ENCODE results near the gene SMCR8. TPM values are rescaled to one million over a fixed set of nuclear protein-coding genes. Genes with fewer than 3 reads are reported as not detected.

Gene SMCR8
- total RNA-seq, 2 donors from 2014 or later: 20.7 to 22.2 TPM

DNA sequence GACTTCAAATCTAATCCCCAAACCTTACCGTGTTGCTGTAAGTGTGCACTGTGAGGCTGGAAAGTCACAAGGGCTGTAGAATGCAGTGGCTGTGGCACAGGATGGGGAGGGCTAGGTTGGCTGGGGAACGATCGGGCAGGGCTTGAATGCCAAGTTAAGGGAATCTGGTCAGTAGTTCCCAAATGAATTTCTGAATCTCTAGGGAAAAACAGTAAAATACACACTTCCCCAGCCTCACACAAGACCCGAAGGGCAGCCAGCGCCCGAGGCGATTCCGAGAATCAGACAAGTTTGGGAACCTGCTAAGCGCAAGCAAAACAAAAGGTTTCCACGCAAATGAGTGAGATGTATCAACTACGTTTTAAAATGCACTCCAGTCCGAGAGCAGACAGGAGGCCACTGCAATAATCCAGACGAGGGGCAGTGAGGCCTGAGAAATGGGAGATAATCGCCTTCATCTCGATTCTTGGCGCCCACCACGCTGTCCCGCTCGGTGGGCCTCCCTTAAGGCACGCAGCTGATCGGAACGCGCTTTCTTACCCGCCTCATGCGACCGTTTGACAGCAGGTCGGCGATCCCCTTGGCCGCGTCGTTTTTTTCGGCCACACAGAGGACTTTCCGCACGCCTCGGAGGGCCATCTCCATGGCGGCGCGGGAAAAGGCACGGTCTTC, 898 bp upstream of the SMCR8 start:
- peaks cover 51% of the 10 kb centered on the region for H3K36me3 ChIP-seq (ENCODE audit: control insufficient read depth, insufficient read depth, low read length)
- no peaks in the 10 kb centered on the region for H3K27me3 Mint-ChIP-seq (ENCODE audit: insufficient read depth)
- peak overlapping the region; percentile 97 for H3K9ac ChIP-seq (ENCODE audit: extremely low read depth, low read length, poor library complexity, severe bottlenecking)
- H3K4me3 Mint-ChIP-seq: peak overlapping the region; percentile 88
- 1% methylated on average over 36 to 39 of the region's 39 CpGs for WGBS, 2 experiments (ENCODE audit: insufficient coverage in 1 of 2, insufficient read length in 1 of 2)
- peak overlapping the region; percentile 96 for H3K4me3 ChIP-seq (ENCODE audit: low read length)
- peaks cover 46% of the 10 kb centered on the region for H3K36me3 Mint-ChIP-seq (ENCODE audit: low read depth)
- H3K9me3 ChIP-seq (ENCODE audit: control insufficient read depth, low read length): no peaks in the 10 kb centered on the region
- peak overlapping the region; percentile 98 for H3K27ac Mint-ChIP-seq
- peak overlapping the region; percentile 89 for H3K27ac ChIP-seq (ENCODE audit: low read depth, low read length)
- no peaks in the 10 kb centered on the region for H3K27me3 ChIP-seq (ENCODE audit: control insufficient read depth, insufficient read depth, low read length, poor library complexity, severe bottlenecking)
- peaks cover 43% of the 10 kb centered on the region for H3K4me1 Mint-ChIP-seq
- H3K4me1 ChIP-seq (ENCODE audit: control insufficient read depth, insufficient read depth, low read length): peaks cover 17% of the 10 kb centered on the region
- DNase-seq: no peak
- no peak for TF ChIP-seq CTCF (conservative IDR thresholded peaks at IDR 0.05)
- H3K9me3 Mint-ChIP-seq: no peaks in the 10 kb centered on the region

DNA sequence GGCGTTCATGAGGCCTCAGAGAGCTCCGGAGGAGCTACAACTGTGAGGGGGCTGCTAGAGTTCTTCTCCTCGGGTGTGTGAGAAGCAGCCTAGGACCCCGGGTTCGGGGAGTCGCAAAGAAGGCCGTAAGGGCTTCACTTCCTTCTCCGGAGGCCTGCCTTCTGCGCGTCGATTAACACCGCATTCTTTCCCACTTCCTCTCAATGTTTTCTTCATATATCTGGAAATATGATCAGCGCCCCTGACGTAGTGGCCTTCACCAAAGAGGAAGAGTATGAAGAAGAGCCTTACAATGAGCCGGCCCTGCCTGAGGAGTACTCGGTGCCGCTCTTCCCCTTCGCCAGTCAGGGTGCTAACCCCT, 449 bp downstream of the SMCR8 start:
- peak overlapping the region; percentile 89 for H3K27ac ChIP-seq (ENCODE audit: low read depth, low read length)
- H3K4me3 ChIP-seq (ENCODE audit: low read length): peak overlapping the region; percentile 96
- WGBS, 2 experiments (ENCODE audit: insufficient coverage in 1 of 2, insufficient read length in 1 of 2): 4 to 14% methylated on average over 10 to 18 of the region's 18 CpGs
- no peaks in the 10 kb centered on the region for H3K27me3 ChIP-seq (ENCODE audit: control insufficient read depth, insufficient read depth, low read length, poor library complexity, severe bottlenecking)
- no peaks in the 10 kb centered on the region for H3K9me3 Mint-ChIP-seq
- H3K36me3 Mint-ChIP-seq (ENCODE audit: low read depth): peaks cover 41% of the 10 kb centered on the region
- DNase-seq: no peak
- peak overlapping the region; percentile 97 for H3K9ac ChIP-seq (ENCODE audit: extremely low read depth, low read length, poor library complexity, severe bottlenecking)
- no peaks in the 10 kb centered on the region for H3K9me3 ChIP-seq (ENCODE audit: control insufficient read depth, low read length)
- peak overlapping the region; percentile 98 for H3K27ac Mint-ChIP-seq
- H3K4me1 ChIP-seq (ENCODE audit: control insufficient read depth, insufficient read depth, low read length): peaks cover 17% of the 10 kb centered on the region
- peak overlapping the region; percentile 88 for H3K4me3 Mint-ChIP-seq
- H3K27me3 Mint-ChIP-seq (ENCODE audit: insufficient read depth): no peaks in the 10 kb centered on the region
- peaks cover 42% of the 10 kb centered on the region for H3K36me3 ChIP-seq (ENCODE audit: control insufficient read depth, insufficient read depth, low read length)
- peaks cover 48% of the 10 kb centered on the region for H3K4me1 Mint-ChIP-seq
- no peak for TF ChIP-seq CTCF (conservative IDR thresholded peaks at IDR 0.05)

DNA sequence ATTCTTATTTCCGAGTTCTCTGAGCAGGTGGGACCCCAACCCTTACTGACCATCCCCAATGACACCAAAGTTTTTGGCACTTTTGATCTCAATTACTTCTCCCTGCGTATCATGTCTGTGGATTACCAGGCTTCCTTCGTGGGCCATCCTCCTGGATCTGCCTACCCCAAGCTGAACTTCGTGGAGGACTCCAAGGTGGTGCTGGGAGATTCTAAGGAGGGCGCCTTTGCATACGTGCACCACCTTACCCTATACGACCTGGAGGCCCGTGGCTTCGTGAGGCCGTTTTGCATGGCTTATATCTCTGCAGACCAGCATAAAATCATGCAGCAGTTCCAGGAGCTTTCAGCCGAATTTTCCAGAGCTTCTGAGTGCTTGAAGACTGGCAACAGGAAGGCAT, 868 bp downstream of the SMCR8 start:
- Histone ChIP-seq H3K27ac (ENCODE audit: low read depth, low read length) (no peak overlapping the region), H3K36me3 (ENCODE audit: control insufficient read depth, insufficient read depth, low read length) (peaks cover 40% of the 10 kb centered on the region), H3K4me1 (ENCODE audit: control insufficient read depth, insufficient read depth, low read length) (peaks cover 17% of the 10 kb centered on the region), H3K9ac (ENCODE audit: extremely low read depth, low read length, poor library complexity, severe bottlenecking) (peak overlapping the region; percentile 97), H3K27me3 (ENCODE audit: control insufficient read depth, insufficient read depth, low read length, poor library complexity, severe bottlenecking) (no peaks in the 10 kb centered on the region), H3K4me3 (ENCODE audit: low read length) (peak overlapping the region; percentile 96), H3K9me3 (ENCODE audit: control insufficient read depth, low read length) (no peaks in the 10 kb centered on the region)
- peak overlapping the region; percentile 98 for H3K27ac Mint-ChIP-seq
- H3K27me3 Mint-ChIP-seq (ENCODE audit: insufficient read depth): no peaks in the 10 kb centered on the region
- DNase-seq: no peak
- WGBS, 2 experiments (ENCODE audit: insufficient coverage in 1 of 2, insufficient read length in 1 of 2): 54 to 79% methylated on average over 6 to 11 of the region's 11 CpGs
- H3K4me1 Mint-ChIP-seq: peaks cover 48% of the 10 kb centered on the region
- peak overlapping the region; percentile 88 for H3K4me3 Mint-ChIP-seq
- H3K9me3 Mint-ChIP-seq: no peaks in the 10 kb centered on the region
- no peak for TF ChIP-seq CTCF (conservative IDR thresholded peaks at IDR 0.05)
- peaks cover 39% of the 10 kb centered on the region for H3K36me3 Mint-ChIP-seq (ENCODE audit: low read depth)
